ENCODE measurements around the gene TMEM45B.
A peak's percentile ranks its signal among the peaks of the same experiment; 100 is the strongest.
"Not testable (repeated sequence)": the region's sequence is repeated elsewhere in the genome, so short reads cannot be mapped to it uniquely, and the experiment has no call there.

Gene TMEM45B

GRCh38 chr11:129808241-129808640, 7.4 kb upstream of the TMEM45B start:
- DNase-seq (ENCODE audit: low read depth), result not testable (repeated sequence)

- DNase-seq (ENCODE audit: low read depth), result no peak
Observed at GRCh38 chr11:129813231-129813791, 2.3 kb upstream of the TMEM45B start.

- peak; percentile 17 for DNase-seq (ENCODE audit: low read depth)
Observed at GRCh38 chr11:129814244-129815014, 1.2 kb upstream of the TMEM45B start.

GRCh38 chr11:129817534-129818051, 1.9 kb downstream of the TMEM45B start:
- DNase-seq (ENCODE audit: low read depth), result no peak

- DNase-seq (ENCODE audit: low read depth), result not testable (repeated sequence)
Observed at GRCh38 chr11:129818236-129818635, 2.6 kb downstream of the TMEM45B start.

- no peak for DNase-seq (ENCODE audit: low read depth)
Observed at GRCh38 chr11:129819237-129819636, 3.6 kb downstream of the TMEM45B start.

- not testable (repeated sequence) for DNase-seq (ENCODE audit: low read depth)
Observed at GRCh38 chr11:129820228-129820627, 4.6 kb downstream of the TMEM45B start.

GRCh38 chr11:129823281-129823680, 7.6 kb downstream of the TMEM45B start:
- DNase-seq (ENCODE audit: low read depth), result not testable (repeated sequence)

- not testable (repeated sequence) for DNase-seq (ENCODE audit: low read depth)
Observed at GRCh38 chr11:129823799-129824198, 8.2 kb downstream of the TMEM45B start.

- DNase-seq (ENCODE audit: low read depth), result no peak
Observed at GRCh38 chr11:129825380-129825779, 9.7 kb downstream of the TMEM45B start.

GRCh38 chr11:129828301-129828836, 12.7 kb downstream of the TMEM45B start:
- no peak for DNase-seq (ENCODE audit: low read depth)

GRCh38 chr11:129829497-129829896, 13.8 kb downstream of the TMEM45B start:
- DNase-seq (ENCODE audit: low read depth), result not testable (repeated sequence)

- DNase-seq (ENCODE audit: low read depth), result not testable (repeated sequence)
Observed at GRCh38 chr11:129831227-129831626, 15.6 kb downstream of the TMEM45B start.

GRCh38 chr11:129833260-129833659, 17.6 kb downstream of the TMEM45B start:
- DNase-seq (ENCODE audit: low read depth), result not testable (repeated sequence)

- DNase-seq (ENCODE audit: low read depth), result not testable (repeated sequence)
Observed at GRCh38 chr11:129836423-129836891, 20.8 kb downstream of the TMEM45B start.

- DNase-seq (ENCODE audit: low read depth), result no peak
Observed at GRCh38 chr11:129836979-129837378, 21.3 kb downstream of the TMEM45B start.

GRCh38 chr11:129840236-129840635, 24.6 kb downstream of the TMEM45B start:
- no peak for DNase-seq (ENCODE audit: low read depth)

- DNase-seq (ENCODE audit: low read depth), result no peak
Observed at GRCh38 chr11:129842138-129842537, 26.5 kb downstream of the TMEM45B start.

GRCh38 chr11:129846508-129847335, 31.1 kb downstream of the TMEM45B start:
- DNase-seq (ENCODE audit: low read depth), result no peak

- DNase-seq (ENCODE audit: low read depth), result not testable (repeated sequence)
Observed at GRCh38 chr11:129847361-129847760, 31.7 kb downstream of the TMEM45B start.

GRCh38 chr11:129849447-129850130, 33.9 kb downstream of the TMEM45B start:
- no peak for DNase-seq (ENCODE audit: low read depth)

Data from activated gamma-delta T cell treated with anti-CD3 and anti-CD28 coated beads, Interleukin-2, amount 50 U/mL, for 16 hours (primary cell).